GM23248 (cell line): ENCODE results near the gene HOXA5.

Experiments
- EZH2 ChIP-seq: fragments of 200-600 bp; sonication (generic); IDR thresholded peaks from 2 replicates; pipeline ENCODE4 v1.6.1; 2018; ENCODE audit warnings: antibody characterized with exemption, mild to moderate bottlenecking; ENCODE audit not compliant: insufficient read depth, poor library complexity, severe bottlenecking
- EZH2phosphoT487 ChIP-seq: fragments of 200-600 bp; sonication (generic); IDR thresholded peaks from 2 replicates; pipeline ENCODE4 v1.6.1; 2018; ENCODE audit warnings: antibody characterized with exemption, moderate library complexity, mild to moderate bottlenecking, low read depth; ENCODE audit not compliant: insufficient read depth

DNA sequence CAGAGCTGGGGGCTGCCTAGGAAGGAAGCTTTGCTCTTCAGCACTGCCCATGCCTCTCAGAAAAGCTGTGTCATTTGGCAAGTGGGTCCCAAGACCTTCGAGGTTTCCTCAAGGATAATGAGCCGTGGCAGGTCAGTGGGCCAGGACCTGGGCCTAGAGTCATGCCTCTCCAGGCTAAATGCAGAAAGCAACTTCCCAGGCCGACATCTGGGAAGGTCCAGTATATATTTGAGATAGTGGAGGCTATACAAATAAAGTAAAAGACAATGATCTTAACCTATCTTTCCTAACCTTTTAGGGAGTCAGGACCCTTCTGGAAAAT is 33.0 kb upstream of the HOXA5 start:
- TF ChIP-seq EZH2 (no peak), EZH2phosphoT487 (no peak)
